Activated CD4-positive, alpha-beta T cell treated with anti-CD3 and anti-CD28 coated beads for 4 hours (primary cell): ENCODE data around the gene KDM5A.
A peak's percentile ranks its signal among the peaks of the same experiment; 100 is the strongest.
"Not testable (repeated sequence)": the region's sequence is repeated elsewhere in the genome, so short reads cannot be mapped to it uniquely, and the experiment has no call there.

Source experiments
- DNase-seq, 2 donors: peaks; one replicate each; pipeline ENCODE4 v3.0.0-alpha.2; 2020

Gene KDM5A

DNA sequence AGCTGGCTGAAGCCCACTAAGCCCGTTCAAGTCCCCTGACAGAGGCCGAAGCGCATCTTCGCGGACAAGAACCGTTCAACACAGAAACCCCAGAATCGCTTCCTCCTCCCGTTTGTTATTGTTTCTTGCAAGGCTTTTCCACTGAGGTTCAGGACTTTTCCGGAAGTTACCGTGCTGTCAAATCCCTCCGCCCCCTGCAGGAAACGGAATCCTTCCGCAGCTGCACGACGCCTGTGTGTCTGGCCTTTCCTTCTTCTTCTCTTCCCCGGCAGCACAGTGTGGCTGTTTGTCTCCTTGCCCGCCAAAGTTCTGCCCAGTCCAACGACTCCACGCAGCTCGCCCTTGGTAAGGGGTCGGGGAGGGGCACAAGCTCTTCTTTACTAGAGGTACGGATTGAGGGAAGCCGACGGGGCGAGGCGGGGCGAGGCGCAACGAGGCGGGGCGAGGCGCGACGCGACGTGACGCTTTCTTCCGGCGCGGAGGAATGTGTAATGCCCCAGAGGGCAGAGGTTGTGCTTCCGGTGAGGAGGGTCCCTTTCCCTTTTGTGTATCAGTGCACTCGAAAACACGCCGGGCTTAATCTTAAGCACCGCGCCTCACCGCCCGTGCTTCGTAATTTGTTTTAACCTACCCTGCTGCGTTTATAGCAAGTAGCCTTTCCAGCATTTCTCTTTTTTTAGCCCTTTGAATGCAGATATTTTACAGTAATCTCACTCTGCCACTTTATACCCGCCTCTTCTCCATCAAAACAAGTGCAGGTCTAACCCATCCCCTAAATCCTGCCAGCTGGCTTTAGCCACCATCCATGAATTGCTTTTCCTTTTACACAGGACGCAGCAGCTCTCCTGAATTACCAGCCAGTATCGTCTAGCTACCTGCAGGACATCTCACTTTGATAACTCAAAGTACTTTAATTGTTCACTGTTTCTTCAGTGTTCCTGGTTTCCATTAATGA is at the start of gene KDM5A:
Gene KDM5A (minus strand): TSS at position 179 of the 955 bp plus-strand sequence. CDS start 229 bp downstream, outside the sequence.
- peak; percentile 87 to 88 for DNase-seq

DNA sequence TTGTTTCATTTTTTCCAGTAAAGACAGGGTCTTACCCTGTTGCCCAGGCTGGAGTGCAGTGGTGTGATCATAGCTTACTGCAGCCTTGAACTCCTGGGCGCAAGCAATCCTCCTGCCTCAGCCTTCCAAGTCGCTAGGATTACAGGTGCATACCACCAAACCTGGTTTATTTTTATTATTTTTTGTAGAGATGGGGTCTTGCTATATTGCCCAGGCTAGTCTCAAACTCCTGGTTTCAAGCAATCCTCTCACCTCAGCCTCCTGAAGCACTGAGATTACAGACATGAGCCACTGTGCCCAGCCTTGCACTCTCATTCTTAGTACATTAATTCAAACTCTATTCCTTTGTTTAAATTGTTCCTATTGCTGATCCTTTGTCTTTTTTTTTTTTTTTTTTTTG is 46.6 kb upstream of the KDM5A start:
- not testable (repeated sequence) for DNase-seq

DNA sequence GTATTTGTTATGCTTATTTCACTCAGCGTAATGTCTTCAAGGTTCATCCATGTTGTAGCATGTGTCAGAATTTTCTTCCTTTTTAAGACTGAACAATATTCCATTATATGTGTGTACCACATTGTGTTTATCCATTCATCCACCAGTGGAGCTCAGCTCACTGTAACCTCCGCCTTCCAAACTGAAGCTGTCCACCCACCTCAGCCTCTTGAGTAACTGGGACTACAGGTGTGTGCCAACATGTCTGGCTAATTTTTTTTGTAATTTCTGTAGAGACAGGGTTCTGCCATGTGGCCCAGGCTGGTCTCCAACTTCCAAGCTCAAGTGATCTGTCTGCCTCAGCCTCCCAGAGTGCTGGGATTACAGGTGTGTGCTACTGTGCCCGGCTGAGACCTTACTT is 33.4 kb upstream of the KDM5A start:
- no peak for DNase-seq

DNA sequence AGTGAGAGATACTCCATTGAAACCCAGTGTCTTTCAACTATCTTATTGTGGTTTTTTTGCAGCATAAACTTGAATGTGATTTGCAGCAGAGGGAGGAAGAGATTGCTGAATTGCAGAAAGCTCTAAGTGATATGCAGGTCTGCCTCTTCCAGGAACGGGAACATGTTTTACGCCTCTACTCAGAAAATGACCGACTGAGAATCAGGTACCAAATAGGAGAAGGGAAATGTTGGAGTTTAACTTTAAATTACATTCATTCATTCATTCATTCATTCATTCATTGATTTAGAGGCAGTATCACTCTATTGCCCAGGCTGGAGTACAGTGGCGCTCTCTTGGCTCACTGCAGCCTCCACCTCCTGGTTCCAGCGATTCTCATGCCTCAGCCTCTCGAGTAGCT is 29.3 kb upstream of the KDM5A start:
- DNase-seq = no peak

DNA sequence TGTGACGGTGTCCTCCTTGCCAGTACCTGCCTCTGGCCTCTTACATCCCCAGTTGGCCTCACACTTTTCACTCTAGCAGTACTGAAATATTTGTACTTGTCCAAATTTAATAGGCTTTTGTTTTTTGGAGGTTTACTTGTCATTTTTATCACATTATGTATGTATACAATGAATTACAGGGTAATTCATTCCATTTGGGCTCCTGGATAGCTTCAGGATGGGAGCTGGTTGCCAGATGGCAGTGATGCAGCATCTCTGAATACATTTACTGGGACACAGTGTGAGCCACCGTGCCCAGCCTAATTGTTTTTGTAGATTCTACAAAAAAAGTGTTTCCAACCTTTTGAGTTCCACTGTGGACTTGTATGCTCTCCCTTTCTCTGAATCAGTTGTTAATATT is 25.7 kb upstream of the KDM5A start:
- no peak for DNase-seq

DNA sequence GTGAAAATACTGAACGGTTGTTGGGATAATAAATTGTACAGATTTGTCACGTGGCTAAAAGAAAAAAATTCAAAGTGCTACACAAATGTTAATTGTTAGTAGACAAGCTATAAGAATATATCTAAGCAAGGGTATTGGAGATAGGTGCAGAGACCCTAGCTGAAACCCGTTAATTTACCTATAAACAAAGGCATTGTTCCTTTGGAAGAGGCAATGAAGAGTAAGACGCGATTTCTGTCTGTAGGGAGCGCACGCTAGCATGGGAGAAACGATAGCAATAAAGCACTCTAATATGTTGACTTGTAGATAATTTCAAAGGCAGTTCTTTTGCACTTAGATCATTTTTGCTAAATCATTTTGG is 12.9 kb upstream of the KDM5A start:
- DNase-seq = no peak

DNA sequence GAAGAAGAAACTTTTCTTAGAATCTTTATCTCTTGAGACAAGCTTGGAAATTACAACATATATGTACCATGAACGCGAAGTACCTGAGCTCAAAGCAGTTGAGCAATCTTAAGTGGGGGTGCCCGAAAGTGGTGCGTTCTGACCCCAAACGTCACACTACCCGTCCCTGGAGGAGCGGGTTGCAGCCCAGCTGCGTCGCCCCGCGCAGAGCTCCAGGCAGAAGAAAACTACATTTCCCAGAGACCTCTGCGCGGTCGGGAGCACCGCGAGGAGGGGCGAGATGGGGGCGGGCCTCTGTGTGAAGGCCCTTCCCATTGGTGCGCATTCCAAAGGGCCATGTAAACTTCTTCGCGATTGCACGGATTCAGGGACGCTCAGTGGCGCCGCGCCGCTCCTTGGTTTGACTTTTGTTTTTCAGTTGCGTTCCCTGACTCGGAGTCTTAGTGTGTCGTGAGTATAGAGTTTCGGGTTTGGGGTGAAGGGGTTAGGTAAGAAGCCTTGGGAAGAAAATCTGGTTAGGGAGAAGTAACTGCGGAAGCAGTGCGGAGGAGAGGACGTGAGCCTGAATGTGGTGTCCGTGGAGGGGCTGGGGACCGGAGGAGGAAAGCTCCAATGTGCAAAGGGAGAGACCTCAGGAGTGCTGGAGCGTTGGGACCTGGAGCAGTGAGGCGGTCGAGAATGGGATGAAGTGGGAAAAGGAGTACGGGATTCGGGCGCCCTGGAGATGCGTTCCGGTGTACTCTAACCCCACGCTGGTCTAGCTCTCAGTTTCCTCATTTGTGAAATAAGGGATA is 12.3 kb upstream of the KDM5A start, which contains the start of gene CCDC77:
Gene CCDC77 (plus strand): TSS at position 410 of the 794 bp plus-strand sequence. CDS start 7,740 bp downstream, outside the sequence.
- peak; percentile 89 to 92 for DNase-seq

DNA sequence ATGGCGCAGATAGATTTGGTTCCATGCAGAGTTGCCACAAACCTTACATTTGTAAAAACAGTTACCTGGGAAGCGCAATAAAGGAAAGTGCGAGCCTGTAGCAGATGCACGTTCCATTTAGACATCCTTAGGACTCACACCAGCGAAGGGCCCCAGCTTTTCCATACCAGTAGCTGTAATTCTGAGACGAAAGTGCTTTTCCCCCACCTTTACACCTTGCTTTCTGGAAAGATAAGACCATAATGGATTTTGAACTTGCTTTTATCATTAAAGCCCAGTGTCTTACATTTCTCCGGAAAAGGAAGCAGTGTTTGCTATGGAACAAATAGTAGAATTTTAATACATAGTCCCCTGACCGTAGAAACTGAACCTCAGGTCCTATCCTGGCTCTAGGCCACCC is 11.7 kb upstream of the KDM5A start:
- no peak for DNase-seq

DNA sequence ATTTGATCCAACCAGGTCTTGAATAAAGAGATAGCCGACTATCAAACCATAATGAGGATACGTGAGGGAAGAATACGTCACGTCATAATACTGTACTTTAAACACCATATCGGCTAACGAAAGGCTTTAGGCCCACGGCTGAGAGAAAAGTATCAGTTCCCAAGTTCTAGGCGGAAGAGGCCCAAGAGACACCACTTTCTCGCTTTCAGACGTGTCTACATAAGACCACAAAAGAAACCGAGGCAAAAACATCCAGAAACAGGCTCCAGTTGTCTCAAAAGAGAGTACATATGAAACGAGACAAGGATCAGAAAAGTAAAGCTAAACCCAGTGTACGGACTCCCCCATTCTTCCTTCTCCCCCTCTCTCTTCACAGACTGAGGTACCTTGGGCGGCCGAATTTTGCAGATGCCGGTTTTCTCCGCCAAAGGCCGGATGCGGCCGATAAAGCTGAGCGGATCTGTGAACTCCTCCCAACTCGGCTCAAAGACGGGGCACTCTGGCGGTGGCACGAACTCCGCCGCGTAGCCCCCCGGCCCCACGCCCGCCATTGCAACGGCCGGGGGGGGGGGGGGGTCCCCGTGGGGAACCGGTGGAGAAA is 479 bp downstream of the KDM5A start:
- peak; percentile 4 to 40 for DNase-seq

DNA sequence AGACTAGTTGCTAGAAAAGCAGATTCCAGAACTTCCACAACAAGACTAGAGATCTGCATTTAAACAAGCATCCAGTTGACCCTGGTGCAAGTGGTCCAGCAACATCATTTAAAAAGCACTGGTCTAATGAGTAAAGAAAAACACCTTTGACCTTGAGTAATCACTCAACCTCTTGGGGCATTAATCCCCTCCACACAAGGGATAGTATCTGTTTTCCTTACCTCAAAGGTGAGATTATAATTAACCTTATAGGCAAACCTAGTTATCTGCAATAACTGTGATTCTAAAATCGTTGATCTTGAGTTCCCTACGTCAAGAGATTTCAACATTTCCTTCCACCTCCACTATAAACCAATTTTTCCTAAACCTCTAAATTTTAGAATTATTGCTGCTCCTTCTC is 1.1 kb downstream of the KDM5A start:
- no peak for DNase-seq

DNA sequence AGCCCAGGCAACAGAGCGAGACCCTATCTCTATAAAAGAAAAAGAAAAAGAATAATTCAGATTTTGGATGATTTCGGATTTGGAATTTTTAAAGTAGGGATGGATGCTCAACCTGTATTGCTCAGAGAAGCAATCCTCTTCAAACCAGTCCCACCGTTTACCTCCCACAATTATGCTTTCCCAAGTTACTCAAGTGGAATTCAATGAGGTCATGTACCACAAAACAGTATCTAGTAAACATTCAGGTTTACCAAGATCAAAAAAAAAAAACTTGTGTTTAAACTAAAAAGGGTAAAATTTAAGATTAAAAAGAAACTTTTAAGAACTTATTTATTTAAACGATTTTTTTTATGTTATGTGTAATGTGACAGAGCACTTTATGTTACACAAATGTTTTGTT is 2.5 kb downstream of the KDM5A start:
- no peak for DNase-seq

DNA sequence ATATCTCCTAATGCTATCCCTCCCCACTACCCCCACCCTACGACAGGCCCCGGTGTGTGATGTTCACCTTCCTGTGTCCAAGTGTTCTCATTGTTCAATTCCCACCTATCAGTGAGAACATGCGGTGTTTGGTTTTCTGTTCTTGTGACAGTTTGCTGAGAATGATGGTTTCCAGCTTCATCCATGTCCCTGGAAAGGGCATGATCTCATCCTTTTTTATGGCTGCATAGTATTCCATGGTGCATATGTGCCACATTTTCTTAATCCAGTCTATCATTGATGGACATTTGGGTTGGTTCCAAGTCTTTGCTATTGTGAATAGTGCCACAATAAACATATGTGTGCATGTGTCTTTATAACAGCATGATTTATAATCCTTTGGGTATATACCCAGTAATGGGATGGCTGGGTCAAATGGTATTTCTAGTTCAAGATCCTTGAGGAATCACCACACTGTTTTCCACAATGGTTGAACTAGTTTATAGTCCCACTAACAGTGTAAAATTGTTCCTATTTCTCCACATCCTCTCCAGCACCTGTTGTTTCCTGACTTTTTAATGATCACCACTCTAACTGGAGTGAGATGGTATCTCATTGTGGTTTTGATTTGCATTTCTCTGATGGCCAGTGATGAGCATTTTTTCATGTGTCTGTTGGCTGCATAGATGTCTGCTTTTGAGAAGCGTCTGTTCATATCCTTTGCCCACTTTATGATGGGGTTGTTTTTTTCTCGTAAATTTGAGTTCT is 18.2 kb downstream of the KDM5A start:
- DNase-seq = not testable (repeated sequence)

DNA sequence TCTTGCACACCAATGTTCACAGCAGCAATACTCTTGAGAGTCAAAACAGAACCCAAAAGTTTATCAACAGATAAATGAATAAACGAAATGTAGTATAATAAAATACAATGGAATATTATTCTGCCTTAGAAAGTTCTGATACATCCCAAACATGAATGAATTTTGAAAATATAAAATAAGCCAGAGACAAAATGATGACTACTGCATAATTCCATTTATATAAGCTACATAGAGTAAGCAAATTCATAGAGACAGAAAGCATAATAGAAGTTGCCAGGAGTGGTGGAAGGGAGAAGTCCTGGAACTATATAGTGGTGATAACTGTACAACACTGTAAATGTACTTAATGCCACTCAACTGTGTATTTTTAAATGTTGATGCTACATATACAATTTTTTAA is 21.1 kb downstream of the KDM5A start:
- DNase-seq = no peak

DNA sequence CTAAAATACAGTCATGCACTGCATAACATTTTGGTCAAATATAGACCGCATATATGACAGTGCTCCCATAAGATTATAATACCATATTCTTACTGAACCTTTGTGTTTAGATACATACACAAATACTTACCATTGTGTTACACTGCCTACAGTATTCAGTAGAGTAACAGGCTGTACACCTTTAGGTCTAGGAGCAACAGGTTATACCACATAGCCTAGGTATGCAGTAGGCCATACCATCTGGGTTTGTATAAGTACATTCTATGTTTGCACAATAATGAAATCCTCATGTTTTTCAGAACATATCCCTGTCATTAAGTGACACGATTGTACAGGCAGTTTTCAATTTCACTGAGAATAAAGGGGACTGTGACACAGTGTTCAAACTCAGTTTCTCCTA is 22.3 kb downstream of the KDM5A start:
- DNase-seq = no peak

DNA sequence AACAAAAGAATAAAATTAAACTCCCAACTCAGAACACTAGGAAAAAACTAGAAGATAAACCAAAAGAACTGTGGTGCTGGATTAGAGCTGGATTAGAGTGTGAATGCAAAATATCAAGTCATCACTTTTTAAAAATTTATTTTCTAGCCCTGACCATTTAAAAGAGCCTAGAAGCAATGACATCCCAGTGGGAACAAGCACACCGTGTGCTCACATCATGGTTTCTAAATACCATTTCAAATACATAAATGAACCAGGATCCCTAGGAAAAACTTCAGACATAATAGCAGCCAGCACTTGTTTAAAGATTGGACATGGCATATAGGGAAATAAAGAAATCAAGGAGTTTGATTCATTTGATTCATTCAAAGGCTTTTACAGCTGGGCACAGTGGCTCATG is 30.0 kb downstream of the KDM5A start:
- DNase-seq = no peak

DNA sequence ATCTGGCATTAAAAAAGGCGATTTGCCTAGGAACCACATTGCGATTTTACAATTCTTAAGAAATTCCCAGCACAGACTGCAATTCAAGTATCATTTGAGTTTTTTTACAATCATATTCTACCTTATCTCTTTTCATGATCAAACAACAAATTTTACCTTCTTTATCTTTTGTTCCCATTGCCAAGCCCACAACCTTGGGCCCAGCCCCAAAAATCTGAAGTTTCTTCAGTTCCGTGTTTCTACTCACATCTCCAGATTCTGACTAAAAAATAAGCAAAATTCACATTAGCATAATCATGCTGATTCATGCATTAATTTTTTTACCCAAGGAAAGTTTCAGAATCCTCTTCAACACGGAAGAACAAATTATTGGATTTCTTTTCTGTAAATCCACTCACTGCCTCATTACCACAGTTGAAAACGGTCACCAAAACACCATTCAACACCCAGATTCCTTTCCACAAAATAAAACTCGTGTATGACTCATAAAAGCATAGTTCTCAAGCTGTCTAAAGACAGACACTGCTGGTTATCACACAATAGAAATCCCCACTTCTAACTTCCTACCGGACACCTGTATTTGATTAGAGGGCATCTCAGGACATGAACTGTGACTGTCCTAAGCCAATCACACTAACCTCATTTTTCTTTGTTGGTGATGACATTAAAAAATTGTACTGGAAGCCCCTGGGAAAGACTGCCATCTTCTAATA is 32.7 kb downstream of the KDM5A start:
- no peak for DNase-seq

DNA sequence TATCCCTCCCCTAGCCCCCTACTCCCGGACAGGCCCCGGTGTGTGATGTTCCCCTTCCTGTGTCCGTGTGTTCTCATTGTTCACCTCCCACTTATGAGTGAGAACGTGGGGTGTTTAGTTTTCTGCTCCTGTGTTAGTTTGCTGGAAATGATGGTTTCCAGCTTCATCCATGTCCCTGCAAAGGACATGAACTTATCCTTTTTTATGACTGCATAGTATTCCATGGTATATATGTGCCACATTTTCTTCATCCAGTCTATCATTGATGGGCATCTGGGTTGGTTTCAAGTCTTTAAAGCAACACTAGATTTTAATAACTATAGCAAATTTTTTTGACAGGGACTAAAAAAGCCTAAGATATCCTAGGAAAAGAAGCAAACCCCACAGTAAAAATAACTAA is 37.9 kb downstream of the KDM5A start:
- DNase-seq = not testable (repeated sequence)

DNA sequence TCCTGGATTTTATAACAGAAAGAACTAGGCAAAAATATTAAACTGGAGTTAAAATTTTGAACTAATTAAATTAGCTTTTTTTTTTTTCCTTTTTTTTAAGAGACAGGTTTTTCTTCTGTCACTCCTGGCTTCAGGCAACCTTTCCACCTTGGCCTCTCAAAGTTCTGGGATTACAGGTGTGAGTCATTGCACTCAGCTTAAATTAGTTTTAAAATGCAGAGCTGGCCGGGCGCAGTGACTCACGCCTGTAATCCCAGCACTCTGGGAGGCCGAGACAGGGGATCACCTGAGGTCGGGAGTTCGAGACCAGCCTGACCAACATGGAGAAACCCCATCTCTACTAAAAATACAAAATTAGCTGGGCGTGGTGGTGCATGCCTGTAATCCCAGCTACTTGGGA is 39.5 kb downstream of the KDM5A start:
- not testable (repeated sequence) for DNase-seq

DNA sequence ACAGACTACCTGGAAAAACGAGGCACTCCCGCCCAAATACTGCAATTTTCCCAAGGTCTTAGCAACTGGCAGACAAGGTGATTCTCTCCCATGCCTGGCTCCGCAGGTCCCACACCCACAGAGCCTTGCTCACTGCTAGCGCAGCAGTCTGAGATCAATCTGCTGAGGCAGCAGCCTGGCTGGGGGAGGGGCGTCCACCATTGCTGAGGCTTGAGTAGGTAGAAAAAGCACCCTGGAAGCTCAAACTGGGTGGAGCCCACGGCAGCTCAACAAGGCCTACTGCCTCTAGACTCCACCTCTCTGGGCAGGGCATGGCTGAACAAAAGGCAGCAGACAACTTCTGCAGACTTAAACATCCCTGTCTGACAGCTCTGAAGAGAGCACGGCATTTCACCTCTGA is 46.1 kb downstream of the KDM5A start:
- DNase-seq = not testable (repeated sequence)

DNA sequence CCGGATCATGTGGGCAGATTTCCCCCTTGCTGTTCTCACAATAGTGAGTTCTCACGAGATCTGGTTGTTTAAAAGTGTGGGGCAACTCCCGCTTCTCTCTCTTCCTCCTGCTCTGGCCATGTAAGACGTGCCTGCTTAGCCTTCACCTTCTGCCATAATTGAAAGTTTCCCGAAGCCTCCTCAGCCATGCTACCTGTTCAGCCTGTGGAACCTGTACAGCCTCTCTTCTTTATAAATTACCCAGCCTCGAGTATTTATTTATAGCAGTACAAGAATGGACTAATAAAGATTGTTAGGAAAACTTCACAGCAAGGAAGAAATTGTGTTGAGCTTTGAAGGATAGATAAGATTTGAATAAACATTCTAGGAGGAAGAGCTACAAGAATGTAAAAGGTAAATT is 52.1 kb downstream of the KDM5A start:
- no peak for DNase-seq

DNA sequence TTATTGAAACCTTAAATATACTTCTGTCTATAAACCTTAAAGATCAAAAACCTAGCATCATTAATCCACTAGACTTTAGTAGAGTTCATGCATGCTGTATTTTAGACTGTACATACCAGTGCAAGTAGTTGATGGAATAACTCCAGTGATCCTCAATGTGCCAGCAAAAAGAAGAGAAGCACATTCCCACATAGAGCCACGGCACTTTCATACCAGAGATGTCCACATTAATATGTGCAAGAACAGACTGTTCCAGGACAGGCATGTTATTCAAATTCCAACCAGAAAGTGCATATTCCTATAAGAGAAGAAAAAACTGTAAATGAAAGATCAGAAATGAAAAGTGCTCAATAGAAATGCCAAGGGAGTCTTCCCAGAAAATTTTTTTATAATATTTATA is 55.0 kb downstream of the KDM5A start:
- DNase-seq = no peak
